ENCODE results near the gene FBXW12.
"Not testable (repeated sequence)": the region's sequence is repeated elsewhere in the genome, so short reads cannot be mapped to it uniquely, and the experiment has no call there.

FBXW12 gene

DNA sequence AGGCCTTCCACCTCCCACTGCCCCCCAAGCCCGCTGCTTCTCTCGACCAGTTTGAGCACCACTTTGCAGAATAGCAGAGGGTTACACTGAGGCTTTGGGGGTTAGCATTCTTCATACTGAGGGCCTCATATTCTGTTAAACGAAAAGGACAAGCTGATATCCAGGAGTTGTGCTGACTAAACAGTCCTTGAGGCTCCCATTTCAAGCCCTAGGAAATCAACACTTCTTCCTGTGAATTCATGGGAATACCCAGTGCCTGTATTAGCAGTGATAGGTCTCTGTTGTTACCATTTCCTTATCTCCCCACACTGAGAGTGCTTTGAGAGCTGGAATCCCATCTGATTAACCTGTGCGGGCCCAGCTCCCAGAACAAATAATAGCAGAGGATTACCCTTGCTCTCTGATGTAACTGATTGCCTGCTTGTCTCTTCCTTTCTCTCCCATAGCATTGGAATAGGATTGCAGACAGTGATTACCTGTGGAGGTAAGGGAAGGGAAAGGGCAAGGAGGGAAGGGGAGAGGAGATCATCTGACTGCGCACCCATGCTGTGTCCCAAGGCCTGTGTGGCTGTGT lies 930 bp downstream of the FBXW12 start:
- no peak for DNase-seq

DNA sequence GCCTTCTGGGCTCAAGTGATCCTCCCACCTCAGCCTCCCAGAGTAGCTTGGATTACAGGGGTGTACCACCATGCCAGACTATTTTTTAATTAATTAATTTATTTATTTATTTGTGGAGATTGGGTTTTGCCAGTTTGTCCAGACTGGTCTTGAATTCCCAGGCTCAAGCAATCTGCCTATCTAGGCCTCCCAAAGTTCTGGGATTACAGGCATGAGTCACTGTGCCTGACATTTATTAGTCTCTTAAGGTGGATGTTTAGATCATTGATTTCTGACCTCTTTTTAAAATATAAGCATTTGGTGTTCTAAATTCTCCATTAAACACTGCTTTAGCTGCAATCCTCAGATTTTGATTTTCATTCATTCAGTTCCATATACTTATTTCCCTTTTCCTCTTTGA lies 15.6 kb downstream of the FBXW12 start:
- no peak for DNase-seq

DNA sequence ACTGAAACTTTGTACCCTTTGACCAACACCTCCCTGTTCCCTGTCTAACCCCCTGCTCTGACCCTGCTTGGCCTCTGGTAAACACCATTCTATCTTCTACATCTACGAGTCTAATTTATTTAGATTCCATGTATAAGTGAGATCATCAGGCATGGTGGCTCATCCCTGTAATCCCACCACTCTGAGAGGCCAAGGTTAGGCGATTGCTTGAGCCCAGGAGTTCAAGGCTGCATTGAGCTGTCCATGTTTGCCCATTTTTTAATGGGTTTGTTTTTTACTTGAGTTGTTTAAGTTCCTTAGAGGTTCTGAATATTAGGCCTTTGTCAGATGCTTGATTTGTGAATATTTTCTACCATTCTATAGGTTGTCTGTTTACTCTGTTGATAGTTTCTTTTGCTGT lies 16.9 kb downstream of the FBXW12 start:
- DNase-seq: no peak

DNA sequence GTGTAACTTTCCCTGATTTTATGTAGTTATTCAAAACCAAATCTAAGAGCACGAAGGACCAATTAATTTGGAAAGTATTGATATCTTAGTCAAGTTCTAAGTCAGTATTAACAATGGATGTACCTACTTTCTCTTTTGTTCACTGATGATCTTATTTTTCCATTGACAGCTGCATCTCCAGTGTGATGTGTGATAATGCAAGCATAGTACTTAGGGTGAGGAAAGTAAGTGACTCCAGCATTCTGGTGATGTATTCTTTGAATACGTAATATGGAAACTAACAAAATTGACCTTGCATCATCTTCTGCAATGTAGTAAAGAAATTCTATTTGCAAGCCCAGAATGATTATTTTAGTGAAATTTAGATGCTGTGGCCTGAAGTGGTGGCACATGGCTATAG lies 22.4 kb downstream of the FBXW12 start:
- DNase-seq: no peak

DNA sequence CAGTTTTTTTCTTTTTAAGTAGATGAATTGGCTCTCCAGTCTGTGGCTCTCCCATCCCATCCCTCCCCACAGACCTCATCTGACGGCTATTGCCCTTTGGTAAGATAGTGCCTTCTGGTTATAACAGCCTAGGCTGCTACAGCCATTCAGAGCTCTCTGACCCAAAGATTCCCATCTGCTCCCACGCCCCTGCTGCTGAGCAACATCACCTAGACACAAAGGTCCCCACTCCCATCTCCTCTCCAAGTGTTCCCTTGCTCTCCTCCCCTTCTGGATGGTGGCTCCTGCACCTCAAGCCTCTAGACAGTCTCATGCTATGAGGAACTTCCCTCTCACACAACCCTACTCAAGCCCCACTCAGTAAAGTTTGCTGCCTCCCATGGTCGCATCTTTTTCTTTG lies 23.7 kb downstream of the FBXW12 start:
- DNase-seq: no peak

DNA sequence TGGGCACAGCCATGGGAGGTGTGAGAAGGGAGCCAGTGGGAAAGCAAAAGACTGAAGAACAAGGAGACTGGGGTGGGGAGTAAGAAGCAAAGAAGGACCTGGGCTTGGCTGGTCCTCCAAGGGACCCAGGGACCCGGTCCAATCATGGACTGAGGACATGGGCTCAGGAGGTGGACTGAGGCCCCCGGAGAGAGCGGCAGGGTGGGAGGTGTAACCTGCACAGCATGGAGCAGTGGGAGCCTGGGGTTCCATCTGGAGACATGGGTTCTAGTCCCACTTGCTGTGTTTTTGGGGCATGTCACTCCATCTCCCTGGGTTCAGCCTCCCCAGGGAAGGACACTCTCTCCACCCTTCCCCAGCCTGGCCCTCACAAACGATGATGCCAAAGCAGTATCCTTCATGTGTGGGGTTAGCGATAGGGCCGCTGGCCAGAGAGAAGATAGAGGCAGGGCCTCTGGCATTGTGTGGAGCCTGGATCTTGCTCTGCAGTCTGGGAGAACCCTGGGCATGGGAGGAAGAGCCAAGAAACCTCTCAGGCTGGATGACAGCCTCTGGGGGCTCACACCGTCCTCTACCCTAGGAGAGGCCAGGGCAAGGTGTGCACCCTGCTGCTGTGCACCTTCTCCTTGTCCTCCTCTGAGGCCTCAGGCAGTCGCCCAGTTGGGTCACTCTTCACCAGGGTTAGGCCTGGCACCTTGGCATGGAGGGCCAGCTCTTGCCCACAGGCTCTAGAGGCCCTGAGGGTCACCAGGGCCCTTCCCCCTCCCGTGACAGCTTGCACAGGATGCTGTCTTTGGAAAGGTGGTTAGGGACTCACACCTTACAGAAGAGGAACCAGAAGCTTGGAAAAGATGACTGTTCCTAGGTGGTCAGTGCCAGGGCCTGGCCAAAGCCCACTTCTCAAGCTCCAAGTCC lies 26.0 kb downstream of the FBXW12 start:
- DNase-seq: no peak

DNA sequence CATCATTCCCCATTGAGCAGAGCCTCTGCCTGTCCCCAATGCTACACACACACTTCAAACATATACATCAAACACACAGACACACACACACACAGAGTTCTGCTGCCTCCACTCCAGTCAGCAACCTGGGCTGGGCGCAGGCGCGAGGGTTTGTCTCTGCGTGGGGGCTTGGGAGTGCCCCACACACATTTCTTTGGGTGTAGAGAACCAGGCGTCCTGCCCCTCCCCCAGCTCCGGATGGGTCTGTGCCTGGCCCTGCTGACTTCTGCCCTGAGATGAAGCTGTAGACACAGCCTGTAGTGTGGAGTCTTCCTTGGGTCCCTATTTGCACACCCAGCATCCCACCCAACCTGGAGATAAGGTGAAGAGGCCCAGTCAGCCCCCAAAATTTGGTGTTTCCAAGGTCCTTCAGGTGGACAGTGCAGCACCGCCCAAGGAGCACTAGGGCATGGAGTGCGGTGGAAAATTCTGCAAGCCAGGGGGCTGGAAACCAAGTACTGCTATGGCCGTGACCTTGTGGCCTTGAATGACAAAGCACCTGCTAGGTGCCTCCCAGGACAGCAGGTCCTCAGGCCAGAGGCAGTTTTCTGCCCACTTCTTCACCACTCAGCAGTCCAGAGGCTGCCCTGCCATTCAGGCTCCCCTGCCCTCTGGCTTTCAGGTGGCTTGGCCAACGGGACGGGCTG lies 26.8 kb downstream of the FBXW12 start:
- DNase-seq: no peak

DNA sequence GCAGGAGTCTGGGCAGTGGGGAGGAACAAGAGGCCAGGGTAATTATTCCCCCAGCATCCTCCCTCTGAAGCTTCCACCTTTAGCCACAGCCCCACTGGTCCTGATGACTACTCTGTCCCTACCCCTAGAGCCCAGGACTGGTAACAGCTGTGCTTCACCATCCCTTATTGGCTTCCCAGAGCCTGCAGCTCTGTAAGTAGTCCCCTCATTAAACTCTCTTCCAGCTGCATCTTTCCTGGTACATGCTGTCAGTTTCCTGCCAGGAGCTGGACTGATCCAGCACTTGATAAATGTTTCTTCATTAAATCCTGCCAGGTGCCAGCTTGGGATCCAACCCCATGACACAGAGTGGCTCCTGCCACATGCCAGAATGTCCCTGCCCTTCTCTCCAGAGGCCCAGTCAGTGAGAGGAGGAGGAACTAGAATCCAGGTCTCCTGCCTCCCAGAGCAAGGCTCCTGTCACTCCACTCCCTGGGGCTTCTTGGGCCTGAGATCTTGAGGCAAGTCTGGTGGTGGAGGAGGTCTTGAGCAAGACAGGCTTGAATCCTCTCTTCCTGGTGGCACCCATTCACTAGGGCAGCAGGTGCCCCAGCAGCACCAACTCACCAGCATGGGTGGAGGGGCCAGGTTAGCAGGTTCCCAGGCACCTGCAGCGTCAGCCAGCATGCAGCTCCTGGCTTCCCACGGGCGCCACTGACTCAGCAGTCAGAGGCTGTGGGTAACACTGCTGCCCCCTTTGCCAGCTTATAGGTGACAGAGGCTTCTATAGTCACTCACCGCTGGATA lies 27.6 kb downstream of the FBXW12 start:
- DNase-seq: no peak

DNA sequence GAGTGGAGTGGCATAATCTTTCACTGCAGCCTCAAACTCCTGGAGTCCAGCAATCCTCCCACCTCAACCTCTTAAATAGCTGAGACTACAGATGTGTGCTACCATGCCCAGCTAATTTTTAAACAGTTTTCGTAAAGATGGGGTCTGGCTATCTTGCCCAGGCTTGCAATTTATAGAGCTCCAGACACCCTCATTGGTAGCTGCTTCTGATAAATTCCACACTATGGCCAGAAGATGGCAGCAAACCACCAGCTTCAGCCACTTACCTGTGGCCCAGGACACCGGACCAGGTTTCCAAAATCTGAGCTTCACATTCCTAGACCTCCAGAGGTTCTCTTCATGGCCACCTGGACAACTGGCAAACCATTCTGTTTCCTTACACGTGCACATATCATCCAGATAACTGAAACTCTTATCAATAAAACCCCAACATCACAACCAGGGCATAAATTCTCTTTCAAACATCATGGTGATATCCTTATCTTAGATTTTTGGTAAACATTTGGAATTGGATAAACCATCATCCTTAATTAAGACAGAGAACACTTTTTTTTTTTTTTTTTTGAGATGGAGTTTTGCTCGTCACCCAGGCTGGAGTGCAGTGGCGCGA lies 28.9 kb downstream of the FBXW12 start:
- DNase-seq: peak; percentile 56

DNA sequence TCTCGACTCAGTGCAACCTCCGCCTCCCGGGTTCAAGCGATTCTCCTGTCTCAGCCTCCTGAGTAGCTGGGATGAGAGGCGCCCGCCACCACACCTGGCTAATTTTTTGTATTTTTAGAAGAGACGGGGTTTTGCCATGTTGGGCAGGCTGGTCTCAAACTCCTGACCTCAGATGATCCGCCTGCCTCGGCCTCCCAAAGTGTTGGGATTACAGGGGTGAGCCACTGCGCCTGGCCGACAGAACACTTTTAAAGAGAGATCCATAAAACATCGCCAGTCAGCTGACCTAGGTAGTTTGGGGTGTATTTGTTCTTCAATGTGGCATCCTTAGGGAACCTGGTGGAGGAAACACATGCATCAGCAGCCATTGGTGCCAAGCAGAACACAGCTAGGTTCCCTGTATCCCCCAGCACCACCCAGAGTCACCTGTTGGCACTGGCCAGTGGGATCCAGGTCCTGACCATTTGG lies 29.4 kb downstream of the FBXW12 start:
- not testable (repeated sequence) for DNase-seq

DNA sequence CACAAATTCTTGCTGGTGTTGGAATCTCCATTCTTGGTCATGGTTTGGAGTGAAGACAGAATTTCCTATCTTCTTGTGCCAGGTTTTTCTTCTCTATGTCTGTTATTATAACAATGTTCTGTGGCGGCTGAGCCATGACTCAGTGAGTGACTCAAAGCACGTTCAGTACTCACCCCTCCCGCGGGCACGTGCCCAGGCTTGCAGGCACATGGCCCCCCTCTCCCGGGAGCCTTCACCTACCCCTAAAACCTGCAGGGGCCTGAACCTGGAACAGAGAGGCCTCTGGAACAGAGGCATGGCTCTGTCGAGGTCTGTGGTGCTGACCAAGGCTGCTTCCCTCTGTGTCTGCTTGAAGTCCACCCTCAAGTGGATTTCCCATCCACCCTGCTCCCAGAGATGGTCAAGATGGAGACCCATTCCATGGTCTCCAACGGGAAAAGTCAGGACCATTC lies 30.3 kb downstream of the FBXW12 start:
- DNase-seq: no peak

DNA sequence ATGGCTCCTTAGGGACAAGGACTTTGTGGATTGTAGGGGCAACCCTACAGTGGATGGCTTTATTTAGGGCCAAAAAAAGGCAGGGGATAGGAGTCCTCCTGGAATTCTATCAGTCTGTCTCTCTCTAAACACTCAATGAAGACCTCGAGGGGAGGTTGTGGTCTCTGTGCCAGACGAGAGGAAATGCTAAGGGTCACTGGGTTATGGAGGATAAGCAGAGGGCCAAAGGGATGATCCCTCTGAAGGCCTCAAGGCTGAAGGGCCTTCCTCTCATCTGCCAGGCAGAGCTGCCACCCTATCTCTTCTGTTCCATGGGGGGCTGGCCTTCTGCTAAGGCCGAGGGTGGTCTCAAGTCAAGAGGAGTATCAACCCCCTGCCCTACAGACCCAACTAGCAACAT lies 30.9 kb downstream of the FBXW12 start:
- no peak for DNase-seq

DNA sequence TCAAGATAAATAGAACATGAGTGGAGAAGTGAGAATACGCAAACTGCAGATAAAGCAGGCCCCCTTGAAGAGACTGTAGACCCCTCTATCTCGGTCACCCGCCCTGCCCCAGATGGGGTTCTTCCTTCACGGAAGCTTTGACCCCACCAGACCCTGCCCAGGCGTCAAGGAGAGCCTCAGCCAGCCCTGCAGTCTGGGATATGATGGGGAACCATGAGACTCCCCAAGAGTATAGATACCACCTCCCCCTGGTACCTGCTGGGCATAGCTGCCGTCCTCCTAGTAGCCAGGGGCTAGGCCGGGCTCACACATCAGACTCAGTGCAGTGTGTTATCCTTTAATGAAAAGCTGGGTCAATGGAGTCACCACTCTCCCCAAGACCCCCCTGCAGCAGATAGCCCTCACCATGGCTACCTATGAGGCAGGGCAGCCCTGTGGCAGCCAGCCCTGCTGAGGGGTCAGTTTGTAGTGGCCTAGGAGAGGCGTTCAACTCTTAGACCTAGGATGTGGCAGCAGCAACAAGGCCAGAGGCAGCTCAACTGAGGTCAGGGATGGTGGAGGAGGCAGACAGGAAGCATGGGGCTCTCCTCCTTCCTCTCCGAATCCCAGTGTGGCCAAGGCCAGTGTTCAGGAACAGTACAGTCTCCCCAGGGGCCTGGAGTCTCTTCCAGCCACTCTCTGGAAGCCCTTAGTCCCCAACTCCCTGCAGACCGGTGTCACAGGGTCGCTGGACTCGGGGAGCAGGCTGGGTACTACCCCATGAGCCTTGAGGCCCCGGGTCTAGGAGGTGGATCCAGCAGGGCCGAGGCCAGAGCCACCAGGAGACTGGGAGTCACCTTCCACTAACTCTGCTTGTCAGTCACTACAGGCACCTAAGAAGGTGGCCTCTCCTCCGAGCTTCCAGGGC lies 31.8 kb downstream of the FBXW12 start:
- no peak for DNase-seq

DNA sequence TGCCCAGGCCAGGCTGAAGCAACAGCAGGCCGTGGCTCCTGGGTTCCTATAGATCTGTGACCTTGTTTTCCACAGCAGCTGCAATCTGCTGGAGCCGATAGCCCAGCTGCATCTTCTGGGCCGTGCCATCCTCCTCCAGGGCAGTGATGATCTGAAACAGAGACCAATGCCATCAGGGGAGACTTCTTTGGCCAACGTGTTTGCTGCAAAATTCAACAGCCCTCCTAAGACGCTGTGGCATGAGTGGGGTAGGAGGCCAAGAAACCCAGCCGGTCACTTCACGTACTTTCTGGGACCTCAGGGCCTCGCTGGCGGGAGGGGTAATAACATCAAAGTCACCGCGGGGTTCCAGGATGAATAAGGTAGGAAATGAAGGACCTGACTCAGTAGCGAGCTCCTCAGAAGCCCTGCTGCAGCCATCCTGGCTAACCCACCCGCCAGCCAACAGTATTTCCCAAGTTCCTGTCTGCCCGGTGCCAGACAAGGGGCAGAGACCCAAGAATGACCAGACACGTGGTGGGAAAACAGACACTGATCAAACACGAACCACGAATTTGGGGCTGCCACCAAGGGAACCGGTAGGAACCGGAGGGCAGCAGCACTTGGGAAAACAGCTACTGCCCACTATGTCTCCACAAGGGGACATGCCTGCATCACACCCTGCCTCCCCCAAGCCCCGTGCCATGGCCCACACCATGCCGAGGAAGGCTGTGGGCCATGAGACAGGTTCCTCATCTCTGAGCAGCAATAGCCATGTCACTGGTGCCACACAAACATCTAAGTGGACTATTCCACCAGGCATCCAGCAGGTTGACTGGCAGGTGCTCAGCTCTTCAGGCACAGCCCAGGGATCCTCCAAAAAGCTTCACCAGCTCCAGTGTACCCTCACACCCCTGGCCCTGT lies 32.7 kb downstream of the FBXW12 start:
- no peak for DNase-seq

DNA sequence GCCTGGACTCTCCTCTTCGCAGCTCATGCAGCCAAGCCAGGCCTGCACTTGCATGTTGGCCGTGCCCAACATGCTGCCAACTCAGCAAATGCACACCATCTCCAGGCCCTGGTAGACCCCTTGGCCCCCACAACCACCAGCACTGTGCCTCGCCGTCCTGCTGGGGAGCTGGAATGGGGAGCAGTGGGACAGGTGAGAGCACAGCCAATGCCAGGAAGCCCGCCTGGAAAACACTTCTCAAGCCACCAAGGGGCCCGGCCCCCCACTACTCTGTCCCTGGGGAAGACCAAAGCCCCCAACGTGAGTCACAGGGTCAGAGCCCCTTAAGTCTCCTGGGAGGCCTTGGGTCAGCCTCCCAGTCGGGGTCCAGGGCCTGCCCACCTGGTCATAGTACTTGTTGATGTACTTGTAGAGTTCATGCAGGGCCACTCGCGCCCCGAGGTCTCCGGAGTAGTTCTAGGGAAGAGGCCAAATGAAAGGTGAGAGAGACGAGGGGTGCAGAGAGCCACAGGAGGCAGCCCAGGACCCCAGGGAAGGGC lies 33.4 kb downstream of the FBXW12 start:
- DNase-seq: no peak

DNA sequence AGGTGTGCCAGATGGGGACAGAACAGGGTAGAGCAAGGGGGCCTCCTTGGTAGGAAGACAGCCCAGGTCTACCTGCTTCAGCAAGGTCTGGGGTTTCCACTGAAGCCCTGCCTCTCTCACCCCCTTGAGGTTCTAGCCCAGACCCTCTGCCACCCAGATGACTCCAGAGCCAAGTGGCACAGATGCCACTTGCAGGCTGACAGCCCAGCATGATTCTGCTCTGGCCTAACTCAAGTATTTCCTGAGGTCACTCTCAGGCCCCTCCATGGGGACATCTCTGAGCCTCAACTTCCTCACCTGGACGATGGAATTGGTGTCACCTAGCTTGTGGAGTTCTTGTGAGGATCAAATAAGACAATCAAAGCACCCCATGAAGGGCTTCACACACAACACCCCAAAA lies 34.0 kb downstream of the FBXW12 start:
- no peak for DNase-seq

DNA sequence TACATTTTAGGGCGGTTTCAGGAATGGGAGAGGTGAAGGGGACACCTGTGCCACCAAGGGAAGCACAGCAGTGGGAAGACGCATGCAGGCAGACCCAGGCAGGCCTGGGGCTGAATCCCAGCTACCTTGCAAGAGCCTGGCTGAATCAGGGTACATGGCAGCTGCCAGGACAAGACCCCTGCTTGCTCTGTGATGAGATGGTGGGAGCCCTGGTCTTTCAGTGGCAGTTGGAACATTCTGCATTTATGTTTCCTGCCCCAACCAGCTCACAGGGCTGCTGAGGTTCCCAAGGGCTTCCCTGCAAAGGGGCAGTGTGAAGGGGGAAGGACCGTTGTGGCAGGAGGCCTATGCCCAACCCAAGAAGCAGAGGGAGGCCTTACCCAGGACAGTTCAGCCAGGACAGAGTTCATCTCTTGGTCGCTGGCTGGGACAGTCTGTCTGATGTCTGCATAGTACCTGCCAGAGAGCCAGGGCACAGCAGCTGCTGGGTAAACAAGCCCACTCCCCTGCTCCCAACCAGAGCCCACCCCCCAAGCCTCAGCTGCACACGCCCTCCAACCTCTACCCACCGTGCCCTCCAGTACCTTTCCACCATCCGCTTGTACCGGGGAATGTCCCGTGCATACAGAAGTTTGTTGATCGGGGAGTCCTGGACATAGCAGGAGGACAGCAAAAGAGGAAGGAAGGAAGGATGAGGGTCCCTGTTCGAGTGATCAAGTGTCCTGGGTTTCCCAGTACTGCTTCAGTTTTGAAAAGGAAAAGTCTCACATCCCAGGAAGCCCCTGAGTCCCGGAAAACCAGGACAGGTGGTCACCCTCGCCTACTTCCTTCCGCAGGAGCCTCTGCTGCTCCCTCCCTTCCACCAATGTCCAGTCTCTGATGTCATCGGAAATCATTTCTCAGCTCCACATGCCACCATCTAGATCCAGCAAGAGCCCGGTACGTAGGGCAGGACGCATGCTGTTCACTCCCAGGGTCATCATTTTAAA lies 34.7 kb downstream of the FBXW12 start:
- DNase-seq: no peak

DNA sequence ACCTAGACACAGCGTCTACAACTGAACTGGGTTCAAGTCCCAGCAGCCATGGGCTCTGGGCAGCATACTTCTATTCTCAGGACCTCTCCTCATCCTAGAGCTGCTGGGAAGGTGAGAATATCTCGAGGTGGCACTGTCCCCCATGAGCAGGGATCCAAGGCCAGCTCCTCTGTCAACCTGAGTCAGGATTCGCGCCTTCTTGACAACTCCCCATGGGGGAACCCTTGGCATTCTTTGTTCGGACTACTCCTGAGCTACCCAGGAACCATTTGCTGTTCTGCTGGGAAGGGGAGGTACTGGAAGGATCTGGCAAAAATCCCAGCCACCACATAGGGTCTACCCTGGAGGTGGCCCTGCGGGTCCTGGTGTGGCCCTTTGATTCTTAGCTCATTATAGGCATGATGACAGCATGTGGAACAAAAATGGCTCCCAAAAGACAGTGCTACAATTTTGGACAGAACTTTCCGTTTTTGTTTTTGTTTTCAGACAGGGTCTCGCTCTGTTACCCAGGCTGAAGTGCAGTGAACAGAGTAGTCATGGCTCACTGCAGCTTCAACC lies 35.6 kb downstream of the FBXW12 start:
- DNase-seq: no peak

Measured in activated CD4-positive, alpha-beta T cell treated with anti-CD3 and anti-CD28 coated beads, Interleukin-2, amount 50 U/mL, for 1 hour (primary cell).